Measurements from ENCODE around the gene IRF9. TPM values are rescaled to one million over a fixed set of nuclear protein-coding genes. Genes with fewer than 3 reads are reported as not detected.

The IRF9 gene
- total RNA-seq, 1 donor from 2014 or later: 35.1 TPM

Other genes with a start within 250 kb of the IRF9 start
- gene DHRS4, start 207.5 kb upstream of the IRF9 start, total RNA-seq: 13.3 TPM
- 7.7 TPM for gene DHRS4L2, start 172.3 kb upstream of the IRF9 start, total RNA-seq
- gene CARMIL3, start 109.3 kb upstream of the IRF9 start, total RNA-seq: 7.8 TPM
- gene CPNE6, start 89.7 kb upstream of the IRF9 start, total RNA-seq: 5.9 TPM
- 11.2 TPM for gene PCK2, start 67.0 kb upstream of the IRF9 start, total RNA-seq
- gene DCAF11, start 46.5 kb upstream of the IRF9 start, total RNA-seq: 67.2 TPM
- gene NRL, start 46.3 kb upstream of the IRF9 start, total RNA-seq: 394 TPM
- 11.4 TPM for gene FITM1, start 30.6 kb upstream of the IRF9 start, total RNA-seq
- 58.5 TPM for gene PSME1, start 25.1 kb upstream of the IRF9 start, total RNA-seq
- gene EMC9, start 19.7 kb upstream of the IRF9 start, total RNA-seq: 15.1 TPM
- 28.6 TPM for gene PSME2, start 14.7 kb upstream of the IRF9 start, total RNA-seq
- 72.5 TPM for gene RNF31, start 13.8 kb upstream of the IRF9 start, total RNA-seq
- gene REC8, start 10.8 kb downstream of the IRF9 start, total RNA-seq: 22.4 TPM
- 19.1 TPM for gene IPO4, start 27.6 kb downstream of the IRF9 start, total RNA-seq
- 58.9 TPM for gene TM9SF1, start 34.2 kb downstream of the IRF9 start, total RNA-seq
- not detected for gene TSSK4, start 44.4 kb downstream of the IRF9 start, total RNA-seq
- 53.5 TPM for gene CHMP4A, start 52.2 kb downstream of the IRF9 start, total RNA-seq
- 20.5 TPM for gene MDP1, start 54.8 kb downstream of the IRF9 start, total RNA-seq
- gene NEDD8, start 71.1 kb downstream of the IRF9 start, total RNA-seq: 61.8 TPM
- gene GMPR2, start 71.7 kb downstream of the IRF9 start, total RNA-seq: 62.6 TPM
- 44.8 TPM for gene TINF2, start 81.4 kb downstream of the IRF9 start, total RNA-seq
- 6.2 TPM for gene TGM1, start 101.9 kb downstream of the IRF9 start, total RNA-seq
- 26.6 TPM for gene RABGGTA, start 110.3 kb downstream of the IRF9 start, total RNA-seq
- 19.4 TPM for gene DHRS1, start 138.5 kb downstream of the IRF9 start, total RNA-seq
- gene NOP9, start 138.6 kb downstream of the IRF9 start, total RNA-seq: 21.8 TPM
- gene CIDEB, start 146.7 kb downstream of the IRF9 start, total RNA-seq: 17.5 TPM
- 6.9 TPM for gene LTB4R2, start 148.9 kb downstream of the IRF9 start, total RNA-seq
- gene LTB4R, start 150.2 kb downstream of the IRF9 start, total RNA-seq: 2.7 TPM
- 13.0 TPM for gene ADCY4, start 173.8 kb downstream of the IRF9 start, total RNA-seq
- gene RIPK3, start 178.7 kb downstream of the IRF9 start, total RNA-seq: 4.4 TPM
- gene NFATC4, start 206.9 kb downstream of the IRF9 start, total RNA-seq: 67.8 TPM
- gene NYNRIN, start 237.7 kb downstream of the IRF9 start, total RNA-seq: 47.5 TPM

Measured in camera-type eye (tissue), 1 donor.